HG03066 (cell line): ENCODE measurements around the gene SLCO2A1.

Experiments used
- ATAC-seq: cut with Tn5 transposase; IDR thresholded peaks from one replicate; pipeline ENCODE4 v1.9.1; 2021; ENCODE audit warnings: low read depth; ENCODE audit not compliant: unreplicated experiment

Gene SLCO2A1

GRCh38 chr3:133888726-133889340, 140.9 kb downstream of the SLCO2A1 start:
- no peak for ATAC-seq

- ATAC-seq, result no peak
Measured at GRCh38 chr3:133887803-133888703, 141.7 kb downstream of the SLCO2A1 start.

- no peak for ATAC-seq
Measured at GRCh38 chr3:133887074-133887802, 142.5 kb downstream of the SLCO2A1 start.

- no peak for ATAC-seq
Measured at GRCh38 chr3:133886031-133886722, 143.5 kb downstream of the SLCO2A1 start.

GRCh38 chr3:133884887-133885711, 144.6 kb downstream of the SLCO2A1 start:
- ATAC-seq, result no peak

GRCh38 chr3:133884054-133884886, 145.5 kb downstream of the SLCO2A1 start:
- ATAC-seq, result no peak

DNA sequence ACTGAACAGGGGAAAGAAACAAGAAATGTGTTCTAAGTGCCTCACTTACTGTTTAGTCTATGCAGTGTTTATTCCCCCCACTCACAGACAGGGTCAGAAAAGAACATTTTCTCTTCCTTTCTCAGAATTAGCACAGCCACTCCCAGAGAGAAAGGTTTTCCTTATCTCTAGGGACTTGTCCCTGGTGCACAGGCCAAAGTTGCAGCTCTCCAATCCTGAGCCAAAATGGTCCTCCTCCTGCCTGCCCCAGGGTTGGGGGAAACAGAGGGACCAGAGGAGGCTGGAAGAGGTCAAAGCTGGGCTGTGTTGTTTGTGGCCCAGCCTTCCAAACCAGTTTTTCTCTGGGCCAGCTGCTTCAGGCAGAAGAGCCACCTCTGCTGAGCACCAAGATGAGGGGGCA, 146.1 kb downstream of the SLCO2A1 start:
- ATAC-seq, result no peak

GRCh38 chr3:133882986-133883586, 146.6 kb downstream of the SLCO2A1 start:
- ATAC-seq, result no peak

GRCh38 chr3:133881939-133882825, 147.5 kb downstream of the SLCO2A1 start:
- no peak for ATAC-seq

DNA sequence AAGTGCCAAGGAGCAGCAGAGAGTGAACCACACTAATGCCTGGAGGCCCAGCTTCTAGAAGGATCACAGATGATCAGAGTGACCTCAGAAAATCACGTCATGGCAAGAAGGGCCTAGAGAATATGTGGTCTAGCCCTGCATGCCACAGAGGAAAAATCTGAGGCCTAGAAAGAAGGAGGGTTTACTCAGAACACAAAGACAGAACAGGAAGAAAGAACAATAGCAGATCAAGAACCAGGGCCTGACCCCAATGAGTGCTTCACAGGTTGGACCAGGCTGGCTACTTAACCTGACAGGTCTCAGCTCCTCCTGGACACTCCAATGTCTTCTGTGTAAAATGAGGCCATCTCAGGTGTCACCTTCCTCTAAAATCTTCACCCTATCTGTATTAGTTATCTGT, 148.2 kb downstream of the SLCO2A1 start:
- ATAC-seq, result no peak

GRCh38 chr3:133880886-133881455, 148.8 kb downstream of the SLCO2A1 start:
- ATAC-seq, result no peak

- ATAC-seq, result no peak
Measured at GRCh38 chr3:133880287-133880686, 149.4 kb downstream of the SLCO2A1 start.

- ATAC-seq, result no peak
Measured at GRCh38 chr3:133878518-133878917, 151.2 kb downstream of the SLCO2A1 start.
